B cell (primary cell): ENCODE measurements around the gene UBE2R2. TPM values are rescaled to one million over a fixed set of nuclear protein-coding genes. Genes with fewer than 3 reads are reported as not detected.
"Not testable (repeated sequence)": the region's sequence is repeated elsewhere in the genome, so short reads cannot be mapped to it uniquely, and the experiment has no call there.

Source experiments
- ATAC-seq: fragments of 200-7000 bp; cut with Tn5 transposase; one replicate; pipeline ENCODE4 v1.10.0; 2021; ENCODE audit warnings: low read depth, mild to moderate bottlenecking, moderate number of reproducible peaks, moderate library complexity
- CTCF ChIA-PET: fragments of 350-600 bp; sonication (Branson Sonifier 250); formaldehyde crosslinking; loops from one replicate; lab custom pipeline; 2021; ENCODE audit warnings: antibody characterized with exemption, inconsistent platforms; lab: Charles Lee
- POLR2A ChIA-PET: fragments of 350-600 bp; sonication (Branson Sonifier 250); formaldehyde crosslinking; loops from one replicate; lab custom pipeline; 2021; ENCODE audit warnings: antibody characterized with exemption; lab: Charles Lee
- DNase-seq: peaks from one replicate; pipeline ENCODE4 v3.0.0; 2013
- H2AFZ ChIP-seq: 2 replicates; pipeline ENCODE4 v1.6.1; 2012; ENCODE audit warnings: mild to moderate bottlenecking, low read depth, low read length; ENCODE audit not compliant: insufficient read depth, poor library complexity, severe bottlenecking
- H3K27ac ChIP-seq, 2 donors: 1 replicate in 1 of 2; 2 replicates in 1 of 2; pipeline ENCODE4 v1.5.1; 2012 to 2013; ENCODE audit warnings: low read length in 2 of 2, mild to moderate bottlenecking in 2 of 2, moderate library complexity in 1 of 2
- H3K27me3 ChIP-seq, 4 experiments: fragments of 200-600 bp in 1 of 4; sonication (generic) in 1 of 4; replicated peaks in 1 of 4; 1 replicate in 2 of 4; 2 replicates in 2 of 4; pipeline versions ENCODE4 v1.6.1 to v1.7.0; 2013 to 2016; ENCODE audit warnings: low read length in 3 of 4, mild to moderate bottlenecking in 2 of 4, mixed read lengths in 1 of 4, moderate library complexity in 1 of 4; ENCODE audit not compliant: insufficient read depth in 4 of 4, control insufficient read depth in 3 of 4; ENCODE audit errors: control extremely low read depth in 1 of 4
- H3K36me3 ChIP-seq, 2 experiments: replicated peaks in 1 of 2; 1 replicate in 1 of 2; 2 replicates in 1 of 2; pipeline versions ENCODE4 v1.6.1 to v1.7.1; 2013; ENCODE audit warnings: low read length in 1 of 2; ENCODE audit not compliant: insufficient read depth in 2 of 2, control insufficient read depth in 1 of 2; ENCODE audit errors: control extremely low read depth in 1 of 2, extremely low read depth in 1 of 2
- H3K4me1 ChIP-seq, 2 donors: fragments of 200-600 bp in 1 of 2; sonication (generic) in 1 of 2; 1 replicate in 1 of 2; 2 replicates in 1 of 2; pipeline versions ENCODE4 v1.5.1 to v1.6.1; 2013 to 2017; ENCODE audit warnings: low read length in 2 of 2; ENCODE audit not compliant: control insufficient read depth in 2 of 2, insufficient read depth in 2 of 2
- H3K4me2 ChIP-seq: replicated peaks from 2 replicates; pipeline ENCODE3; 2012; ENCODE audit warnings: mild to moderate bottlenecking, low read depth, low read length; ENCODE audit not compliant: poor library complexity, severe bottlenecking
- H3K4me3 ChIP-seq, 5 experiments: fragments of 200-600 bp in 1 of 5; sonication (generic) in 1 of 5; 1 replicate in 3 of 5; 2 replicates in 2 of 5; pipeline versions ENCODE4 v1.5.1 to v1.7.0; 2011 to 2016; ENCODE audit warnings: low read length in 4 of 5, mild to moderate bottlenecking in 4 of 5, low read depth in 2 of 5, control low read depth in 1 of 5, moderate library complexity in 1 of 5; ENCODE audit not compliant: insufficient read depth in 1 of 5; ENCODE audit errors: control extremely low read depth in 1 of 5, extremely low read depth in 1 of 5
- H3K79me2 ChIP-seq: fragments of 200-600 bp; sonication (generic); one replicate; pipeline ENCODE4 v1.6.0; 2016; ENCODE audit warnings: low read length; ENCODE audit not compliant: control insufficient read depth, insufficient read depth
- H3K9ac ChIP-seq: fragments of 200-600 bp; sonication (generic); 2 replicates; pipeline ENCODE4 v1.6.1; 2017; ENCODE audit warnings: mild to moderate bottlenecking, low read length, moderate library complexity
- H3K9me3 ChIP-seq, 3 donors: one replicate each; pipeline versions ENCODE4 v1.6.1 to v1.7.1; 2013; ENCODE audit warnings: low read length in 2 of 3; ENCODE audit not compliant: control insufficient read depth in 2 of 3, insufficient read depth in 1 of 3; ENCODE audit errors: control extremely low read depth in 1 of 3
- H4K20me1 ChIP-seq: 2 replicates; pipeline ENCODE4 v1.6.0; 2012; ENCODE audit warnings: mild to moderate bottlenecking, low read length; ENCODE audit not compliant: insufficient read depth, control insufficient read depth, poor library complexity, severe bottlenecking
- H3K27ac Mint-ChIP-seq: one replicate; pipeline ENCODE4 v1.8.0; 2021; ENCODE audit warnings: mixed read lengths
- H3K27me3 Mint-ChIP-seq: one replicate; pipeline ENCODE4 v1.8.0; 2021; ENCODE audit warnings: mixed read lengths
- H3K4me1 Mint-ChIP-seq: one replicate; pipeline ENCODE4 v1.8.0; 2021; ENCODE audit warnings: mixed read lengths
- H3K4me3 Mint-ChIP-seq: one replicate; pipeline ENCODE4 v1.8.0; 2021; ENCODE audit warnings: mixed read lengths
- H3K9me3 Mint-ChIP-seq: one replicate; pipeline ENCODE4 v1.8.0; 2022; ENCODE audit warnings: mixed read lengths; ENCODE audit not compliant: insufficient read depth
- EZH2 ChIP-seq: IDR thresholded peaks from 2 replicates; pipeline ENCODE4 v1.6.1; 2012; ENCODE audit warnings: borderline replicate concordance, low read depth, mild to moderate bottlenecking, moderate library complexity, low read length; ENCODE audit not compliant: insufficient read depth, poor library complexity, severe bottlenecking
- WGBS: methylation state at CpG from one replicate; pipeline ENCODE4 v1.1.5; 2013; ENCODE audit warnings: missing lambda C conversion rate; ENCODE audit not compliant: insufficient coverage; 5-methylcytosine and 5-hydroxymethylcytosine counted together
- intact Hi-C: fragments of 100-400 bp; cut with micrococcal nuclease; formaldehyde crosslinking; loops from one replicate; pipeline ENCODE4 v1.10.0; 2022
- polyA plus RNA-seq: library from polyadenylated mRNA; depleted of rRNA; stranded (reverse); fragments of >200 nt; gene quantifications from 2 replicates; pipeline ENCODE4 v1.2.3, GENCODE V29; 2012
- total RNA-seq, 2 donors: library from RNA; stranded (reverse); fragments of 120-200 nt in 1 of 2; gene quantifications; 1 replicate in 1 of 2; 2 replicates in 1 of 2; pipeline versions ENCODE4 v1.2.3 to v1.2.4, GENCODE V29; 2013 to 2022
- TF ChIP-seq, protein P1 (sequence below): fragments of 200-600 bp; IDR thresholded peaks from one replicate; pipeline ENCODE4 v1.8.0; 2022; ENCODE audit warnings: antibody characterized with exemption, mild to moderate bottlenecking

The UBE2R2 gene
- total and polyA plus RNA-seq, 2 donors (not counting 1 experiment from before 2014, with no cell fraction given), result 18.9 to 48.8 TPM

DNA sequence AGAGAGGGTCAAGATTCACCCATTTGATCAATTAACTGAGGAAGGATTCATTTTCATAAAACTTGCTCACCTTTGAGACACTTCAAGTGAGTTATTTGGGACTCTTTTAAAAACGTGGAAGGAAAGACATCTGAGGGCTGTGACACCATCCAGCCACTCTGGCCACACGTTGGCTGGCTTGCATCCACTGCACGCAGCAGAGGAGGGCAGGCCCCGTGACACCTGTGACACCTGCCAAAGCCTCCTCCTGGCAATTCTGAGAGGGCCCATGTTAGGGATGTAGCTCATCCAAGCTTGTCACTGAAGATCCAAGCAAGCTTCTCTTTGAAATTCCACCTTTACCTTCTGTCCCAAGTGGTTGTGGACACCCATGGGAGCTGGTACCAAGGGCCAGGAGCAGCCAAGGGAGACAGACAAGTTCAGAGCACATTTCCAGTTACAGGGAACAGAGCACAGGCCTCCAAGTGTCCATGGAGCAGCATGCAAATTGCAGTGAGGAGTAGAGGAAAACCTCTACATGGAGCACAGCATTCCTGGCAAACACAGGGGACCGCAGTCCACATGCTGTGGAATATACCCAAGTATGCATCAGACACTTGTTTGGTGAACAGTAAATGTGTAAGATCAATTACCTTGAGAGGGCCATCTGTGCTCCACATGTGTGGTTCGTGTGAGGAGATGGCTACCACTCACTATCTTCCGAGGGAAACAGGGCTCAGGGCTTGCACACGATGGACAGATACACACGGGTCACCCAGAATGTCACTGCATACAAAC lies 16.8 kb upstream of the UBE2R2 start:
- H2AFZ ChIP-seq, result no peak overlapping the region
- Mint-ChIP-seq H3K4me1 (no peaks in the 10 kb centered on the region), H3K9me3 (no peaks in the 10 kb centered on the region), H3K4me3 (no peak overlapping the region), H3K27ac (no peak overlapping the region), H3K27me3 (peaks cover 35% of the 10 kb centered on the region)
- no peaks in the 10 kb centered on the region for H3K79me2 ChIP-seq
- CTCF ChIA-PET, result interaction anchor here (0.7 kb wide), 1 partner anchor 14 kb away, joined by 5 read pairs; no protein-coding TSS in a partner anchor
- H3K36me3 ChIP-seq, result no peaks in the 10 kb centered on the region
- no peak overlapping the region for H3K4me2 ChIP-seq
- no peak overlapping the region for H3K27ac ChIP-seq
- peaks cover 0 to 10% (median 4%) of the 10 kb centered on the region in 4 experiments for H3K27me3 ChIP-seq
- no peak overlapping the region for H3K9ac ChIP-seq
- H4K20me1 ChIP-seq, result no peaks in the 10 kb centered on the region
- no peaks in the 10 kb centered on the region for H3K4me1 ChIP-seq
- TF ChIP-seq EZH2, result no peak
- TF ChIP-seq, protein P1, sequence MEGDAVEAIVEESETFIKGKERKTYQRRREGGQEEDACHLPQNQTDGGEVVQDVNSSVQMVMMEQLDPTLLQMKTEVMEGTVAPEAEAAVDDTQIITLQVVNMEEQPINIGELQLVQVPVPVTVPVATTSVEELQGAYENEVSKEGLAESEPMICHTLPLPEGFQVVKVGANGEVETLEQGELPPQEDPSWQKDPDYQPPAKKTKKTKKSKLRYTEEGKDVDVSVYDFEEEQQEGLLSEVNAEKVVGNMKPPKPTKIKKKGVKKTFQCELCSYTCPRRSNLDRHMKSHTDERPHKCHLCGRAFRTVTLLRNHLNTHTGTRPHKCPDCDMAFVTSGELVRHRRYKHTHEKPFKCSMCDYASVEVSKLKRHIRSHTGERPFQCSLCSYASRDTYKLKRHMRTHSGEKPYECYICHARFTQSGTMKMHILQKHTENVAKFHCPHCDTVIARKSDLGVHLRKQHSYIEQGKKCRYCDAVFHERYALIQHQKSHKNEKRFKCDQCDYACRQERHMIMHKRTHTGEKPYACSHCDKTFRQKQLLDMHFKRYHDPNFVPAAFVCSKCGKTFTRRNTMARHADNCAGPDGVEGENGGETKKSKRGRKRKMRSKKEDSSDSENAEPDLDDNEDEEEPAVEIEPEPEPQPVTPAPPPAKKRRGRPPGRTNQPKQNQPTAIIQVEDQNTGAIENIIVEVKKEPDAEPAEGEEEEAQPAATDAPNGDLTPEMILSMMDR, result no peak
- POLR2A ChIA-PET, result no interaction called here
- WGBS, result 74% methylated on average over 8 of the region's 9 CpGs
- H3K9me3 ChIP-seq, result peaks cover 0 to 5% (median 0%) of the 10 kb centered on the region in 3 donors
- intact Hi-C loops, result no loop called here
- DNase-seq, result no peak
- no peak for ATAC-seq
- H3K4me3 ChIP-seq, result no peak overlapping the region

DNA sequence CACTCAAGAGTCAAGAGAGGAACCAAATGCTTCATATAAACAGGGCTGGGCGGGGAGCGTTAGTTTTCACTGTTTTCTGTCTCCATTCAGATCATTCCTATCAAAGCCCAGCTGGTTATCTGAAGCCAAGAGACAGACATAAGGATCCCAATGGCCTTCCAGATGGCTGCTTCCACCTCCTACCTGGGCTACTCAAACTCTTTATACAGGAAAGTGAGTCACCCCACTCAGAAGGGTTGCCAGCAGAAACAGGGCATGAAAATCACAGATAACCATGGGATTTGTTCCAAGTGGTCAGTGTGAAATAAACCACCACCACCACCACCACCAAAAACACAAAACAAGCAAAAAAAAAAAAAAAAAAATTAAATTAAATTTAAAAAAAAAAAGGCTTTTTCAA lies 16.1 kb upstream of the UBE2R2 start:
- H2AFZ ChIP-seq, result no peak overlapping the region
- ATAC-seq, result no peak
- no peak for DNase-seq
- 100% methylated on average over 1 of the region's 2 CpGs for WGBS
- TF ChIP-seq, protein P1, result no peak
- TF ChIP-seq EZH2, result no peak
- Mint-ChIP-seq H3K4me1 (no peaks in the 10 kb centered on the region), H3K27me3 (peaks cover 32% of the 10 kb centered on the region), H3K27ac (no peak overlapping the region), H3K4me3 (no peak overlapping the region), H3K9me3 (no peaks in the 10 kb centered on the region)
- H3K27me3 ChIP-seq, result peaks cover 0 to 10% (median 4%) of the 10 kb centered on the region in 4 experiments
- H3K36me3 ChIP-seq, result no peaks in the 10 kb centered on the region
- no peaks in the 10 kb centered on the region for H3K4me1 ChIP-seq
- no peak overlapping the region for H3K4me2 ChIP-seq
- ChIA-PET CTCF (no interaction called here), POLR2A (no interaction called here)
- peaks cover 0 to 5% (median 0%) of the 10 kb centered on the region in 3 donors for H3K9me3 ChIP-seq
- H3K79me2 ChIP-seq, result no peaks in the 10 kb centered on the region
- no peak overlapping the region for H3K27ac ChIP-seq
- H3K9ac ChIP-seq, result no peak overlapping the region
- intact Hi-C loops, result no loop called here
- no peaks in the 10 kb centered on the region for H4K20me1 ChIP-seq
- no peak overlapping the region for H3K4me3 ChIP-seq

DNA sequence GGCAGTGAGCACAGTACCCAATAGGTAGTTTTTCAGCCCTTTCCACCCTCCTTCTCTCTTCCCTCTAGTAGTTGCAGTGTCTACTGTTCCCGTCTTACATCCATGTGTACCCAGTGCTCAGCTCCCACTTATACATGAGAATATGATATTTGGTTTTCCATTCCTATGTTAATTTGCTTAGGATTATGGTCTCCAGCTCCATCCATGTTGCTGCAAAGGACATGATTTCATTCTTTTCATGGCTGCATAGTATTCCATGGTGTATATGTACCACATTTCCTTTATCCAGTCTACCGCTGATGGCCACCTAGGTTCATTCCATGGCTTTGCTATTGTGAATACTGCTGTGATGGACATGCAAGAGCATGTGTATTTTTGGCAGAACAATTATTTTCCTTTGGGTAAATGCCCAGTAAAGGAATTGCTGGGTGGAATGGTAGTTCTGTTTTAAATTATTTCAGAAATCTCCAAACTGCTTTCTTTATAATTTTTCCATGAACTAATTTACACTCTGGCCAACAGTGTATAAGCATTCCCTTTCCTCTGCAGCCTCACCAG lies 14.9 kb upstream of the UBE2R2 start:
- H3K9me3 Mint-ChIP-seq, CTCF ChIA-PET, H3K79me2 ChIP-seq, H3K27me3 ChIP-seq, ATAC-seq, H3K4me3 ChIP-seq, H3K27ac ChIP-seq, intact Hi-C loops, DNase-seq, H3K4me3 Mint-ChIP-seq, H3K9me3 ChIP-seq, H2AFZ ChIP-seq, H3K27ac Mint-ChIP-seq, POLR2A ChIA-PET, H3K4me2 ChIP-seq, H3K36me3 ChIP-seq, H3K4me1 ChIP-seq, H3K9ac ChIP-seq, H4K20me1 ChIP-seq, H3K4me1 Mint-ChIP-seq: not testable (repeated sequence)
- H3K27me3 Mint-ChIP-seq, result peaks cover 28% of the 10 kb centered on the region
- WGBS, result no CpG with 5 or more reads among the region's 2 CpGs
